Trophoblast cell (in vitro differentiated cells and primary cell): Measurements from ENCODE around the gene RPTOR.
"Not testable (repeated sequence)": the region's sequence is repeated elsewhere in the genome, so short reads cannot be mapped to it uniquely, and the experiment has no call there.

Source experiments
- DNase-seq, 2 donors: peaks; one replicate each; pipeline ENCODE4 v3.0.0-alpha.2; 2016
- H2AFZ ChIP-seq: 2 replicates; pipeline ENCODE4 v1.6.1; 2013; ENCODE audit warnings: low read length, moderate library complexity, mild to moderate bottlenecking; ENCODE audit not compliant: insufficient read depth, poor library complexity
- H2AK5ac ChIP-seq: 2 replicates; pipeline ENCODE4 v1.6.1; 2013; ENCODE audit warnings: mild to moderate bottlenecking, low read length
- H2BK120ac ChIP-seq: 2 replicates; pipeline ENCODE4 v1.6.1; 2013; ENCODE audit warnings: low read length, mild to moderate bottlenecking, moderate library complexity; ENCODE audit not compliant: insufficient read depth, poor library complexity
- H2BK12ac ChIP-seq: 2 replicates; pipeline ENCODE4 v1.6.1; 2013; ENCODE audit warnings: mild to moderate bottlenecking, low read length, moderate library complexity
- H2BK5ac ChIP-seq: 2 replicates; pipeline ENCODE4 v1.6.1; 2013; ENCODE audit warnings: low read length, low read depth, moderate library complexity, mild to moderate bottlenecking; ENCODE audit not compliant: poor library complexity
- H3K14ac ChIP-seq: 2 replicates; pipeline ENCODE4 v1.6.1; 2013; ENCODE audit warnings: mild to moderate bottlenecking, low read length
- H3K18ac ChIP-seq: 2 replicates; pipeline ENCODE4 v1.6.1; 2013; ENCODE audit warnings: mild to moderate bottlenecking, low read length
- H3K23ac ChIP-seq: 2 replicates; pipeline ENCODE4 v1.6.1; 2013; ENCODE audit warnings: low read length
- H3K27ac ChIP-seq: 2 replicates; pipeline ENCODE4 v1.5.1; 2013; ENCODE audit warnings: low read depth, mild to moderate bottlenecking, inconsistent platforms, low read length, moderate library complexity
- H3K27me3 ChIP-seq: 2 replicates; pipeline ENCODE4 v1.6.1; 2013; ENCODE audit warnings: inconsistent platforms, mild to moderate bottlenecking, low read length, moderate library complexity; ENCODE audit not compliant: insufficient read depth
- H3K36me3 ChIP-seq, 2 experiments: 1 replicate in 1 of 2; 2 replicates in 1 of 2; pipeline ENCODE4 v1.6.1; 2013; ENCODE audit warnings: low read length in 2 of 2, mild to moderate bottlenecking in 2 of 2, moderate library complexity in 1 of 2; ENCODE audit not compliant: insufficient read depth in 2 of 2, control insufficient read depth in 1 of 2
- H3K4ac ChIP-seq: 2 replicates; pipeline ENCODE4 v1.6.1; 2013; ENCODE audit warnings: low read depth, mild to moderate bottlenecking, low read length, moderate library complexity
- H3K4me1 ChIP-seq, 2 experiments: 1 replicate in 1 of 2; 2 replicates in 1 of 2; pipeline ENCODE4 v1.6.1; 2013; ENCODE audit warnings: low read length in 2 of 2, mild to moderate bottlenecking in 2 of 2, moderate library complexity in 1 of 2; ENCODE audit not compliant: insufficient read depth in 2 of 2, control insufficient read depth in 1 of 2
- H3K4me2 ChIP-seq: 2 replicates; pipeline ENCODE4 v1.6.1; 2013; ENCODE audit warnings: inconsistent platforms, mild to moderate bottlenecking, low read length, moderate library complexity
- H3K4me3 ChIP-seq: 2 replicates; pipeline ENCODE4 v1.5.1; 2013; ENCODE audit warnings: mild to moderate bottlenecking, low read depth, low read length, inconsistent platforms
- H3K79me1 ChIP-seq: one replicate; pipeline ENCODE4 v1.6.1; 2013; ENCODE audit warnings: low read length
- H3K79me2 ChIP-seq: 2 replicates; pipeline ENCODE4 v1.6.1; 2013; ENCODE audit warnings: low read length, mild to moderate bottlenecking; ENCODE audit not compliant: control insufficient read depth, insufficient read depth, poor library complexity
- H3K9ac ChIP-seq: 2 replicates; pipeline ENCODE4 v1.6.1; 2013; ENCODE audit warnings: mild to moderate bottlenecking, low read length
- H3K9me3 ChIP-seq: 2 replicates; pipeline ENCODE4 v1.6.1; 2013; ENCODE audit warnings: low read depth, mild to moderate bottlenecking, control low read depth, inconsistent platforms, low read length; ENCODE audit not compliant: insufficient read depth
- H4K12ac ChIP-seq: 2 replicates; pipeline ENCODE4 v1.6.1; 2013; ENCODE audit warnings: low read depth, mild to moderate bottlenecking, low read length, moderate library complexity
- H4K8ac ChIP-seq: 2 replicates; pipeline ENCODE4 v1.6.1; 2013; ENCODE audit warnings: low read depth, mild to moderate bottlenecking, low read length, moderate library complexity
- H4K91ac ChIP-seq: one replicate; pipeline ENCODE4 v1.6.1; 2013; ENCODE audit warnings: low read depth, mild to moderate bottlenecking, low read length, moderate library complexity
- WGBS: extraction: QIAGEN DNeasy Blood & Tissue Kit; methylation state at CpG from one replicate; pipeline ENCODE4 v1.1.7; 2013; ENCODE audit warnings: missing lambda C conversion rate; ENCODE audit not compliant: insufficient read length, insufficient coverage; ENCODE audit errors: extremely low coverage; 5-methylcytosine and 5-hydroxymethylcytosine counted together

Gene RPTOR

DNA sequence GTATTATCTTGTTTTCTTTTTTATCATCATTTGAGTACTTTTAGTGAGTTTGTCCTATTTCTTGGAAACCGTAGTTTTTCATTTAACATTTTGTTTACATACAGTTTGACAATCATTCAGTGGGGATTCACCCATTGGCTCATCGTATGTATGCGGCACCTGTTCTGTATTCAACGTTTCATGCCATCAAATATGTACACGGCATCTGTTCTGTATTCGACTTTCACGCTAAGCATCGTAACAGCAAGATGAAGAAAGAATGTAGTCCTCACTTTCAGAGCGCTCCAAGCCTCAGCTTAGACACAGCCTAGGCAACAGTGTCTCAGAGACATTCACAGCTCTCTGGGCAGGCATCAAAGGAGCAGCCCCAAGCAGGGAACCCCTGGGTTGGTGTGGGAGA is 269.9 kb downstream of the RPTOR start:
- Histone ChIP-seq H3K4me1 (peaks cover 4% of the 10 kb centered on the region in 2 experiments), H3K79me1 (no peaks in the 10 kb centered on the region), H3K4me2 (no peak overlapping the region), H3K23ac (no peak overlapping the region), H3K27ac (no peak overlapping the region), H2AK5ac (no peak overlapping the region), H3K18ac (no peak overlapping the region), H2BK12ac (no peak overlapping the region), H3K27me3 (no peaks in the 10 kb centered on the region), H2AFZ (no peak overlapping the region), H2BK5ac (no peak overlapping the region), H3K79me2 (no peaks in the 10 kb centered on the region), H2BK120ac (no peak overlapping the region), H3K9me3 (peaks cover 2% of the 10 kb centered on the region), H3K14ac (no peak overlapping the region), H4K12ac (no peak overlapping the region), H3K9ac (no peak overlapping the region), H3K36me3 (peaks cover 2 to 4% of the 10 kb centered on the region in 2 experiments), H3K4me3 (no peak overlapping the region), H4K91ac (no peak overlapping the region), H4K8ac (no peak overlapping the region), H3K4ac (no peak overlapping the region)
- WGBS = no CpG with 5 or more reads among the region's 9 CpGs
- no peak for DNase-seq

GRCh38 chr17:80815151-80815681 is 270.6 kb downstream of the RPTOR start:
- Histone ChIP-seq H4K12ac (no peak overlapping the region), H3K36me3 (peaks cover 2 to 4% of the 10 kb centered on the region in 2 experiments), H3K4me2 (no peak overlapping the region), H3K18ac (no peak overlapping the region), H2AFZ (no peak overlapping the region), H3K27me3 (no peaks in the 10 kb centered on the region), H3K79me1 (no peaks in the 10 kb centered on the region), H3K4ac (no peak overlapping the region), H3K4me3 (no peak overlapping the region), H4K91ac (no peak overlapping the region), H4K8ac (no peak overlapping the region), H3K23ac (no peak overlapping the region), H2BK12ac (no peak overlapping the region), H3K4me1 (peaks cover 4 to 5% of the 10 kb centered on the region in 2 experiments), H2BK5ac (no peak overlapping the region), H3K79me2 (no peaks in the 10 kb centered on the region), H3K14ac (no peak overlapping the region), H2AK5ac (no peak overlapping the region), H3K9ac (no peak overlapping the region), H3K9me3 (peaks cover 2% of the 10 kb centered on the region), H3K27ac (no peak overlapping the region), H2BK120ac (no peak overlapping the region)
- WGBS = no CpG with 5 or more reads among the region's 10 CpGs
- DNase-seq = no peak

- not testable (repeated sequence) for H3K18ac ChIP-seq, DNase-seq, H2AFZ ChIP-seq, H2BK12ac ChIP-seq, H4K8ac ChIP-seq, H3K4ac ChIP-seq, H3K79me1 ChIP-seq, H3K4me3 ChIP-seq, H3K36me3 ChIP-seq, H2AK5ac ChIP-seq, H3K79me2 ChIP-seq, H4K91ac ChIP-seq, H4K12ac ChIP-seq, H3K23ac ChIP-seq, H3K9me3 ChIP-seq, H3K14ac ChIP-seq, H2BK5ac ChIP-seq, H3K27me3 ChIP-seq, H3K9ac ChIP-seq, H3K27ac ChIP-seq, H3K4me2 ChIP-seq, H2BK120ac ChIP-seq
- H3K4me1 ChIP-seq = peaks cover 8 to 10% of the 10 kb centered on the region in 2 experiments
- no CpG with 5 or more reads among the region's 23 CpGs for WGBS
Measured at GRCh38 chr17:80815718-80816117, 271.1 kb downstream of the RPTOR start.

- H3K27me3 ChIP-seq = no peaks in the 10 kb centered on the region
- no peak overlapping the region for H4K8ac ChIP-seq
- H4K12ac ChIP-seq = no peak overlapping the region
- no peak overlapping the region for H2AFZ ChIP-seq
- H3K14ac ChIP-seq = no peak overlapping the region
- H3K4me1 ChIP-seq = peaks cover 8 to 10% of the 10 kb centered on the region in 2 experiments
- no peak overlapping the region for H2BK12ac ChIP-seq
- DNase-seq = no peak
- H2BK120ac ChIP-seq = no peak overlapping the region
- peaks cover 2% of the 10 kb centered on the region for H3K9me3 ChIP-seq
- no peak overlapping the region for H2AK5ac ChIP-seq
- H3K4ac ChIP-seq = no peak overlapping the region
- H3K27ac ChIP-seq = no peak overlapping the region
- no peak overlapping the region for H4K91ac ChIP-seq
- no peak overlapping the region for H3K4me2 ChIP-seq
- no peak overlapping the region for H3K18ac ChIP-seq
- no peaks in the 10 kb centered on the region for H3K79me2 ChIP-seq
- no peak overlapping the region for H2BK5ac ChIP-seq
- H3K4me3 ChIP-seq = no peak overlapping the region
- no peak overlapping the region for H3K9ac ChIP-seq
- no peaks in the 10 kb centered on the region for H3K79me1 ChIP-seq
- no CpG with 5 or more reads among the region's 24 CpGs for WGBS
- no peak overlapping the region for H3K23ac ChIP-seq
- peaks cover 2 to 3% of the 10 kb centered on the region in 2 experiments for H3K36me3 ChIP-seq
Measured at GRCh38 chr17:80816241-80817103, 271.8 kb downstream of the RPTOR start.
